ENCODE data around the gene SCYL2.

GRCh38 chr12:100263131-100263530 is 3.8 kb upstream of the SCYL2 start:
- TF ChIP-seq, protein P1, sequence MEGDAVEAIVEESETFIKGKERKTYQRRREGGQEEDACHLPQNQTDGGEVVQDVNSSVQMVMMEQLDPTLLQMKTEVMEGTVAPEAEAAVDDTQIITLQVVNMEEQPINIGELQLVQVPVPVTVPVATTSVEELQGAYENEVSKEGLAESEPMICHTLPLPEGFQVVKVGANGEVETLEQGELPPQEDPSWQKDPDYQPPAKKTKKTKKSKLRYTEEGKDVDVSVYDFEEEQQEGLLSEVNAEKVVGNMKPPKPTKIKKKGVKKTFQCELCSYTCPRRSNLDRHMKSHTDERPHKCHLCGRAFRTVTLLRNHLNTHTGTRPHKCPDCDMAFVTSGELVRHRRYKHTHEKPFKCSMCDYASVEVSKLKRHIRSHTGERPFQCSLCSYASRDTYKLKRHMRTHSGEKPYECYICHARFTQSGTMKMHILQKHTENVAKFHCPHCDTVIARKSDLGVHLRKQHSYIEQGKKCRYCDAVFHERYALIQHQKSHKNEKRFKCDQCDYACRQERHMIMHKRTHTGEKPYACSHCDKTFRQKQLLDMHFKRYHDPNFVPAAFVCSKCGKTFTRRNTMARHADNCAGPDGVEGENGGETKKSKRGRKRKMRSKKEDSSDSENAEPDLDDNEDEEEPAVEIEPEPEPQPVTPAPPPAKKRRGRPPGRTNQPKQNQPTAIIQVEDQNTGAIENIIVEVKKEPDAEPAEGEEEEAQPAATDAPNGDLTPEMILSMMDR (IDR thresholded peaks at IDR 0.05) = no peak
- no peak for TF ChIP-seq POLR2A (IDR thresholded peaks at IDR 0.05)
- no peak for TF ChIP-seq POLR2AphosphoS5 (IDR thresholded peaks at IDR 0.05)
- no peak for TF ChIP-seq EP300 (IDR thresholded peaks at IDR 0.05)

Data from gastroesophageal sphincter (tissue), 3 donors.